Vagina (tissue), 2 donors: ENCODE data around the gene CCNE1.

Experiments used
- CTCF ChIP-seq, 3 experiments: fragments of 450-650 bp in 2 of 3; fragments of 200-600 bp in 1 of 3; sonication (generic) in 1 of 3; IDR thresholded peaks; one replicate each; pipeline ENCODE4 v1.5.1; 2017 to 2019; ENCODE audit warnings: antibody characterized with exemption in 3 of 3, mild to moderate bottlenecking in 2 of 3, moderate library complexity in 2 of 3
- POLR2A ChIP-seq, 2 donors: fragments of 450-650 bp; IDR thresholded peaks; one replicate each; pipeline ENCODE4 v1.6.1; 2017; ENCODE audit warnings: antibody characterized with exemption in 2 of 2, mild to moderate bottlenecking in 2 of 2, moderate library complexity in 2 of 2
- POLR2AphosphoS5 ChIP-seq, 2 donors: sonication (generic); formaldehyde crosslinking; IDR thresholded peaks; one replicate each; pipeline ENCODE4 v1.9.0; 2017; ENCODE audit warnings: antibody characterized with exemption in 2 of 2, mild to moderate bottlenecking in 2 of 2, low read depth in 1 of 2; ENCODE audit not compliant: insufficient read depth in 1 of 2

GRCh38 chr19:29793116-29793727 is 18.6 kb upstream of the CCNE1 start:
- TF ChIP-seq POLR2AphosphoS5 (IDR thresholded peaks at IDR 0.05; ENCODE audit: insufficient read depth in 1 of 2, low read depth in 1 of 2) (no peak), CTCF (IDR thresholded peaks at IDR 0.05) (no peak), POLR2A (IDR thresholded peaks at IDR 0.05) (no peak)
